ENCODE data around the gene RBM25.
A peak's percentile ranks its signal among the peaks of the same experiment; 100 is the strongest.
"Not testable (repeated sequence)": the region's sequence is repeated elsewhere in the genome, so short reads cannot be mapped to it uniquely, and the experiment has no call there.

Gene RBM25

GRCh38 chr14:73027984-73028383 is 30.4 kb upstream of the RBM25 start:
- Histone ChIP-seq H3K4me3 (ENCODE audit: low read length) (no peak overlapping the region), H3K36me3 (ENCODE audit: insufficient read depth, low read length) (peaks cover 11% of the 10 kb centered on the region), H3K9ac (ENCODE audit: low read depth, low read length) (0 out of 2 replicates have a peak overlapping the region, but pooled peaks have one; percentile 17), H3K9me3 (ENCODE audit: insufficient read depth, low read depth, low read length) (no peaks in the 10 kb centered on the region), H3K27ac (ENCODE audit: low read depth, low read length) (peak overlapping the region; percentile 25; the same call in 1 of the 2 replicates), H3K4me1 (ENCODE audit: insufficient read depth, low read length) (peaks cover 11% of the 10 kb centered on the region; the same call in 1 of the 2 replicates), H3K27me3 (ENCODE audit: insufficient read depth, low read length) (no peaks in the 10 kb centered on the region)

GRCh38 chr14:73036706-73037450 is 21.5 kb upstream of the RBM25 start:
- H3K9ac ChIP-seq (ENCODE audit: low read depth, low read length); H3K4me1 ChIP-seq (ENCODE audit: insufficient read depth, low read length); H3K27me3 ChIP-seq (ENCODE audit: insufficient read depth, low read length); H3K36me3 ChIP-seq (ENCODE audit: insufficient read depth, low read length); H3K4me3 ChIP-seq (ENCODE audit: low read length); H3K27ac ChIP-seq (ENCODE audit: low read depth, low read length); H3K9me3 ChIP-seq (ENCODE audit: insufficient read depth, low read depth, low read length): not testable (repeated sequence)
- 92% methylated on average over 9 of the region's 9 CpGs for WGBS

- Histone ChIP-seq H3K4me1 (ENCODE audit: insufficient read depth, low read length) (no peaks in the 10 kb centered on the region), H3K9me3 (ENCODE audit: insufficient read depth, low read depth, low read length) (no peaks in the 10 kb centered on the region)
- WGBS = 93% methylated on average over 1 of the region's 1 CpG
These were observed 10.5 kb upstream of the RBM25 start for GRCh38 chr14:73047808-73048207.

DNA sequence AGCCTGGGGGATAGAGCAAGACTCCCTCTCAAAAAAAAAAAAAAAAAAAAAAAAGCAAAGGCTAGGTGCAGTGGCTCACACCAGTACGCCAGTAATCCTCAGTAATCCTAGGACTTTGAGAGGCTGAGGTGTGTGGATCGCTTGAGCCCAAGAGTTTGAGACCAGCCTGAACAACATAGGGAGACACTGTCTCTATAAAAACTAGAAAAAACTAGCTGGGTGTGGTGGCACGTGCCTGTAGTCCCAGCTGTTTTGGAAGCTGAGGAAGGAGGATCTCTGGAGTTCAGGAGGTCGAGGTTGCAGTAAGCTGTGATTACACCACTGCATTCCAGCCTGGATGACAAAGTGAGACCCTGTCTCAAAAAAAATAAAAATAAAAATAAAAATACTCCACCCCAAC is 8.9 kb upstream of the RBM25 start:
- no peaks in the 10 kb centered on the region for H3K4me1 ChIP-seq (ENCODE audit: insufficient read depth, low read length)
- 87% methylated on average over 4 of the region's 4 CpGs for WGBS
- no peaks in the 10 kb centered on the region for H3K27me3 ChIP-seq (ENCODE audit: insufficient read depth, low read length)

More at GRCh38 chr14:73047808-73048207, 10.5 kb upstream of the RBM25 start:
- Histone ChIP-seq H3K36me3 (ENCODE audit: insufficient read depth, low read length) (no peaks in the 10 kb centered on the region), H3K27ac (ENCODE audit: low read depth, low read length) (no peak overlapping the region), H3K4me3 (ENCODE audit: low read length) (no peak overlapping the region), H3K9ac (ENCODE audit: low read depth, low read length) (no peak overlapping the region), H3K27me3 (ENCODE audit: insufficient read depth, low read length) (no peaks in the 10 kb centered on the region)

GRCh38 chr14:73055251-73055650 is 3.1 kb upstream of the RBM25 start:
- no peaks in the 10 kb centered on the region for H3K36me3 ChIP-seq (ENCODE audit: insufficient read depth, low read length)
- WGBS = 50% methylated on average over 1 of the region's 1 CpG
- no peak overlapping the region for H3K9ac ChIP-seq (ENCODE audit: low read depth, low read length)
- no peaks in the 10 kb centered on the region for H3K27me3 ChIP-seq (ENCODE audit: insufficient read depth, low read length)
- H3K27ac ChIP-seq (ENCODE audit: low read depth, low read length) = no peak overlapping the region
- H3K4me3 ChIP-seq (ENCODE audit: low read length) = no peak overlapping the region
- H3K4me1 ChIP-seq (ENCODE audit: insufficient read depth, low read length) = peaks cover 10% of the 10 kb centered on the region
- no peaks in the 10 kb centered on the region for H3K9me3 ChIP-seq (ENCODE audit: insufficient read depth, low read depth, low read length)

More for the DNA sequence above, 8.9 kb upstream of the RBM25 start:
- Histone ChIP-seq H3K4me3 (ENCODE audit: low read length) (no peak overlapping the region), H3K9me3 (ENCODE audit: insufficient read depth, low read depth, low read length) (no peaks in the 10 kb centered on the region), H3K36me3 (ENCODE audit: insufficient read depth, low read length) (no peaks in the 10 kb centered on the region), H3K27ac (ENCODE audit: low read depth, low read length) (no peak overlapping the region), H3K9ac (ENCODE audit: low read depth, low read length) (no peak overlapping the region)

- H3K4me3 ChIP-seq (ENCODE audit: low read length) = peak overlapping the region; percentile 83
- peaks cover 16% of the 10 kb centered on the region for H3K4me1 ChIP-seq (ENCODE audit: insufficient read depth, low read length)
- peaks cover 20% of the 10 kb centered on the region; the same call in 1 of the 2 replicates for H3K36me3 ChIP-seq (ENCODE audit: insufficient read depth, low read length)
- peak overlapping the region; percentile 96 for H3K27ac ChIP-seq (ENCODE audit: low read depth, low read length)
- no peaks in the 10 kb centered on the region for H3K27me3 ChIP-seq (ENCODE audit: insufficient read depth, low read length)
- no peaks in the 10 kb centered on the region for H3K9me3 ChIP-seq (ENCODE audit: insufficient read depth, low read depth, low read length)
- H3K9ac ChIP-seq (ENCODE audit: low read depth, low read length) = peak overlapping the region; percentile 96
- 7% methylated on average over 8 of the region's 8 CpGs for WGBS
These were observed 450 bp upstream of the RBM25 start for GRCh38 chr14:73057944-73058223.

DNA sequence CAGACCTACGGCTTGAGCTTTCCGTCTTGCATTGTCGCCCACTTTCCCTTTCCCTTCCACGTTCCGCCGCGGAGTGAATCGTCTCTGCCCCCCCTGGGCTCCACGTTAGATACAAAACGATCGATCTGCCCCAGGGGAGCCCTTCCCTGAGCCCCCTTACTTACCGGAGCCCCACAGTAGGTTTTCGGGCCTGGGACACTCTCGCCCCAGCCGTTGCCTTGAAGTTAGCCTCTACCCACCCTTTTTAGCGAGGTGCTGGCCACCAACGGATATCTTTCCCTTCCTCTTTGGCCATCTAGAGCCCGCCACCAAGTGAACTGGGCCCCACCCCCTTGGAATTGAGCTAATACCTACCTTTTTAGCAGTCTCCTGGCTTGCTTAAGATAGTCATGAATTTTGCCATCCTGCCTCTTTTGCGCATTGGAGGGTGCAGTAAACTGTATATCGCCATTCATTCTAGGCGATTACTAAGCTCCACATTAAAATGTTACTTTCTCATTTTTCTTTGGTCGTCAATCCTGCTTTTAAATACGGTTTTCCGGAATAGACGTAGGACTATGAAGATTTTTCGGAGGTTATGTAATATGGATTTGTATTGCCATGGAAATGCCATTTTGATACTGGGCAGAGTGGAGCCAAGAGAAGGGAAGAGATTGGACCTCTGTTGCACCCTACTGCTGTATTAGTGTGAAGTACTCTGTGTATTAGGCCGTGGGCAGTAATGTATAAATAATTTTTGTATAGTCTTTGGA is 764 bp downstream of the RBM25 start:
- H3K4me1 ChIP-seq (ENCODE audit: insufficient read depth, low read length) = peaks cover 16% of the 10 kb centered on the region
- H3K4me3 ChIP-seq (ENCODE audit: low read length) = peak overlapping the region; percentile 83
- H3K36me3 ChIP-seq (ENCODE audit: insufficient read depth, low read length) = peaks cover 29% of the 10 kb centered on the region
- WGBS = 2% methylated on average over 27 of the region's 27 CpGs
- peak overlapping the region; percentile 96 for H3K9ac ChIP-seq (ENCODE audit: low read depth, low read length)
- H3K27me3 ChIP-seq (ENCODE audit: insufficient read depth, low read length) = no peaks in the 10 kb centered on the region
- H3K9me3 ChIP-seq (ENCODE audit: insufficient read depth, low read depth, low read length) = no peaks in the 10 kb centered on the region
- H3K27ac ChIP-seq (ENCODE audit: low read depth, low read length) = peak overlapping the region; percentile 96

GRCh38 chr14:73069585-73069984 is 11.3 kb downstream of the RBM25 start:
- H3K36me3 ChIP-seq (ENCODE audit: insufficient read depth, low read length) = peaks cover 80% of the 10 kb centered on the region
- H3K27me3 ChIP-seq (ENCODE audit: insufficient read depth, low read length) = no peaks in the 10 kb centered on the region
- H3K9ac ChIP-seq (ENCODE audit: low read depth, low read length) = no peak overlapping the region
- H3K4me3 ChIP-seq (ENCODE audit: low read length) = no peak overlapping the region
- no peaks in the 10 kb centered on the region for H3K9me3 ChIP-seq (ENCODE audit: insufficient read depth, low read depth, low read length)
- no peaks in the 10 kb centered on the region for H3K4me1 ChIP-seq (ENCODE audit: insufficient read depth, low read length)
- H3K27ac ChIP-seq (ENCODE audit: low read depth, low read length) = no peak overlapping the region
- WGBS = 100% methylated on average over 3 of the region's 4 CpGs

DNA sequence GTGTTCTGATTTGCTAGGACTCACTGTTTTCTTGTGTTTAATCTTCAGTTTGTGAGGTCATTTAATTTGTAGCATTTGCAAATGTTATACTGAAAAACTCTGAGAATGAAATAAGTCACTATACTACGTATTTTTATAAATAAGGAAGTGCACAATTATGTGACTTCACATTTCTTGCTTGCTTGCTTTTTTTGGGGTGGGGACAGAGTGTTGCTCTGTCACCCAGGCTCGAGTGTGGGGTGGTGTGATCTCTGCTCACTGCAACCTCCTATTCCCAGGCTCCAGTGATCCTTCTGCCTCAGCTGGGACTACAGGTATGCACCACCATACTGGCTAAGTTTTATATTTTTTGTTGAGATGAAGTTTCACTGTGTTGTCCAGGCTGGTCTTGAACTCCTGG is 32.7 kb downstream of the RBM25 start:
- WGBS = 100% methylated on average over 2 of the region's 2 CpGs
- no peaks in the 10 kb centered on the region for H3K4me1 ChIP-seq (ENCODE audit: insufficient read depth, low read length)

GRCh38 chr14:73097421-73097820 is 39.1 kb downstream of the RBM25 start:
- no peak overlapping the region for H3K9ac ChIP-seq (ENCODE audit: low read depth, low read length)
- H3K4me3 ChIP-seq (ENCODE audit: low read length) = no peak overlapping the region
- H3K9me3 ChIP-seq (ENCODE audit: insufficient read depth, low read depth, low read length) = no peaks in the 10 kb centered on the region
- 94% methylated on average over 11 of the region's 11 CpGs for WGBS
- peaks cover 87% of the 10 kb centered on the region for H3K36me3 ChIP-seq (ENCODE audit: insufficient read depth, low read length)
- H3K4me1 ChIP-seq (ENCODE audit: insufficient read depth, low read length) = peaks cover 7% of the 10 kb centered on the region; the same call in 1 of the 2 replicates
- H3K27ac ChIP-seq (ENCODE audit: low read depth, low read length) = no peak overlapping the region
- no peaks in the 10 kb centered on the region for H3K27me3 ChIP-seq (ENCODE audit: insufficient read depth, low read length)

More for the DNA sequence above, 32.7 kb downstream of the RBM25 start:
- Histone ChIP-seq H3K27me3 (ENCODE audit: insufficient read depth, low read length) (no peaks in the 10 kb centered on the region), H3K9ac (ENCODE audit: low read depth, low read length) (no peak overlapping the region), H3K36me3 (ENCODE audit: insufficient read depth, low read length) (peaks cover 86% of the 10 kb centered on the region), H3K4me3 (ENCODE audit: low read length) (no peak overlapping the region), H3K9me3 (ENCODE audit: insufficient read depth, low read depth, low read length) (no peaks in the 10 kb centered on the region), H3K27ac (ENCODE audit: low read depth, low read length) (no peak overlapping the region)

DNA sequence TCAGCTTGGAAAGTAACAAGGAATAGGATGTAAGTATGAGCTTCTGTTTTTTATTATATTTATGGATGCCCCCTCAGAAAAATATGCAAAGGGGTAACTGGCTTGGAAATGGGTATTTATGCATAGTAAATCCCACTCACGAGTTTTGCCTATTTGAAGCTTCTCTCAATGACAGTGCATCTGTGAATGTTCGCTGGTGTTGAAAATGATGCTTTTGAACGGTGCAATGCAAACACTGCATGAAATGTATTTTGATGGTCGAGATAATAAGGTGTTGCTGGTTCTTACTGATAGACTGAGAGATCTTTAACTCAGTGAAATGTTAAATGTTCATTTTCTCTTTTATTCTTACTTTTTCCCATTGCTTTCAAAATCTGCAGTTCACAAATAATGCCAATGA is 42.0 kb downstream of the RBM25 start:
- Histone ChIP-seq H3K36me3 (ENCODE audit: insufficient read depth, low read length) (peaks cover 97% of the 10 kb centered on the region), H3K9ac (ENCODE audit: low read depth, low read length) (no peak overlapping the region), H3K4me3 (ENCODE audit: low read length) (no peak overlapping the region), H3K27ac (ENCODE audit: low read depth, low read length) (no peak overlapping the region), H3K9me3 (ENCODE audit: insufficient read depth, low read depth, low read length) (no peaks in the 10 kb centered on the region), H3K4me1 (ENCODE audit: insufficient read depth, low read length) (peaks cover 7% of the 10 kb centered on the region; the same call in 1 of the 2 replicates), H3K27me3 (ENCODE audit: insufficient read depth, low read length) (no peaks in the 10 kb centered on the region)
- 95% methylated on average over 4 of the region's 4 CpGs for WGBS

Data from HUES64 (cell line).